Hindlimb muscle (tissue), 1 donor: ENCODE data around the gene GAGE10. TPM values are rescaled to one million over a fixed set of nuclear protein-coding genes. Genes with fewer than 3 reads are reported as not detected.
A peak's percentile ranks its signal among the peaks of the same experiment; 100 is the strongest.

Experiments
- DNase-seq: peaks from one replicate; pipeline ENCODE4 v3.0.0-alpha.2; 2013
- polyA plus RNA-seq: library from polyadenylated mRNA; unstranded; fragments of 120-200 nt; gene quantifications from one replicate; pipeline ENCODE4 v1.2.1, GENCODE V29; 2013; ENCODE audit not compliant: insufficient read length

GAGE10 gene
- polyA plus RNA-seq = not detected

DNA sequence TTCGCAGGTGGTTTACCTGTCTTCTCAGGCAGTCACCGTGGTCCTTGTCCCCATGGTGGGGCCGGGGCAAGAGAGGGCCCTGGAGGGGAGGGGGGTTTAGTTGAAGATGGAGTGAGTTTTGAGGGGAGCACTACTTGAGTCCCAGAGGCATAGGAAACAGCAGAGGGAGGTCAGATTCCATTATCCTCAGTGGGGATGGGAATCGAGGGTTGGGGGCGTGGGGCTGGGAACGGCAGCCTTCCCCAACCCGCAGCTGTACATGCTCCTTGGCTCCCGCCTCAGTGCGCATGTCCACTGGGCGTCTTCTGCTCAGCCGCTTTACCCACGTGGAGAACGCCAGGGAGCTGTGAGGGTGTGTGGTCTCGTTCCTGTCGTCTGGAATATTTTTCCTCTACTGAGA is at the start of gene GAGE10:
TSS of gene GAGE10 (plus strand) at position 301 of the 400 bp plus-strand sequence. CDS start 1,214 bp downstream, outside the sequence.
- DNase-seq = no peak

GRCh38 chrX:49254639-49255038 is 48.8 kb upstream of the GAGE10 start:
- DNase-seq = no peak

DNA sequence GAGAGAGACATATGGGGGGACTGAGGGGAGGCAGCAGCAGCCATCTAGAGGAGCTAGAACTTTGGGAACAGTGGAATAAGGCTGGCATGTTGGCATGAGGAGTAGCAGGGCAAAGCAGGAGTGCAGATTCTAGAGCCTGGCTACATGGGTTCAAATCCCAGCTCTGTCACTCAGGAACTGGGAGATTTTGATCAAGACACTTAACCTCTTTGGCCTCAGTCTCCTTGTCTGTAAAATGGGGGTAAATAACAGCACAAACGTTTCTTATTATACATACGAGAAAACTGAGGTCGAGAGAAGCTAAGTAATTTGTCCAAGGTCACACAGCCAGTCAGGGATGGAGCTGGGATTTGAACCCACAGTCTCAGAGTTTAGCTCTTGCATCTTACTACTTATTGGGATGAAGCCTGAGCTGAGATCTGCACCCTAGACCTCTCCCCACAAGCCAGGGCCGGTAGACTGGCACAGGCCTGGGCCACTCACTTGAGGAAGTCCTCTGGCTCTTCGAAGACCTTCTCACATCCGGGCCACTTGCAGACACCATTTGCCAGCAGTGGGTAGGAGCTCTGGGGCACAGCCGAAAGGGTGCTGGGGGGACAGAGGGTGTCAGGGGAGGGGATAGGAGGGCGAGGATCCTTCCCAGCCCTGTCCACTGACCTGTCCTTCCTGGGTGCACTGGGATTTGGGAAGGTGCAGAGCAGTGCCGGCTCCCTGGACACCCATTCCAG is 47.0 kb upstream of the GAGE10 start:
- DNase-seq = no peak

DNA sequence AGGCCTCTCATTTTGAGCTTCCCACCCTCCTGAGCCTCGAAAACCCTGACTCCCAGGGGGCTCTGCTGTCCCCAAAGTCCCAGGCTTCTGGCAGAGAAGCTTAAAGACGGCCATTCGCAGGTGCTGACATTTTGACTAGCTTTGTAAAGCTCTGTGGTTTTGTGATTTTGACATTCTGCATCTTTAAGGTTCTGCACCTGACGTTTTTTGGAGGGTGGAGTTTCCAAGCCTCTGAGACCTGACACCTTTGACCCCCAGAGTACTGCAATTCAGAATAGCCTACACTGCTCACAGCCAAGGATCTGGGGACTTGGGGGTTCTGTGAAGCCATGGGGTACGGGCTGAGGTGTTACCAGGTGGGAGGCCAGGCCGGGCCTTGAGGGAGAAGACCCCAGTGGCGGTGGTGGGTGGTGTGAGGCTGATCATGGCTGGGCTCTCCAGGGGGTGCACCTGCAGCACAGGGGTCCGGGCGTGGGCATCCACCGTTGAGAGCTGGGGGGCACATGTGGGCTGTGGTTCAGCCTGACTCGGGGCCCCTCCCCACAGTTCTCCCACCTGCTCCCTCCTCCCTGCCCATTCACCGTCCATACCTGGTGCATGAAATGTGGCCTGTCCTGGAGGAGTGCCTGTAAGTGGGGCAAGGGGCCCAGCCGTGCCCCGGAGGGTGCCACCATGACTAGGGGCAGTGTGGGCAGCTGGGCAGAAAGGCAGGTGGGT is 46.2 kb upstream of the GAGE10 start:
- DNase-seq = no peak

DNA sequence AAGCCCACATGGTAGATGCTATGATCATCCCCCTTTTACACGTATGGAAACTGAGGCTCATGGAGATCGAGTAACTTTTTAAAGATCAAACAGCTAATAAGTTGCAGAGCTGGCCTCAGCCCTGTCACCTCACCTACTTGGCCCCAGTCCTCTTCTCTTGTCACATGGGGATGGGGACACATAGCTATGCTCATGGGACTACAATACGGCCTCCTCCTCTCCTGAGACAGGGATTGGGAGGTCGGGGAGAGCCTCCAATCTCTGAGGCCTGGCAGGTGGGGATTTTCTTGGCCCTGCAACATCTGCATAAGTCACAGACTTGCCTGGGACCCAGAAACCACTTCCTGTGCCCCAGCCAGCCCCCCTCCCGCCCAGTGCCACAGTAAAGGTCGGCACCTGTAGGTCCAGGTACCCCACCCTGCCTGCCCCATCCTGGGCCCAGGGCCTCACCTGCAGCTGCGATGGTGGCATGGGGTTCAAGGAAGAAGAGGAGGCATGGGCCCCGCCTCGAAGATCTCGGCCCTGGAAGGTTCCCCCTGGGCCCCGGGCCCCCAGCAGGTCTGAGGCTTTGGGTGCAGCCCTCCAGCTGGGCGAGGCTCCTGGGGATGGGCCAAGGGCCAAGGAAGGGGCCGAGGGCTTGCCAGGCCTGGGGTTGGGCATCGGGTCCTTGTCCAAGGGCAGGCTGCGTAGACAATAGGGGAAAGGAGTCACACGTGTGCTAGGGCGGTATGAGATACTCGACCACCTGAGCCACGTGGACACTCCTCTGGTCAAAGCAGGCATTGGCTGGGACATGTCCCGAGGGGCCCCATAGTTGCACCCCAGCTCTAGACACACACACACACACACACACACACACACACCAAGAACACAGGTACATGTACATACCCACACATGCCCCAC is 45.3 kb upstream of the GAGE10 start:
- DNase-seq = no peak

DNA sequence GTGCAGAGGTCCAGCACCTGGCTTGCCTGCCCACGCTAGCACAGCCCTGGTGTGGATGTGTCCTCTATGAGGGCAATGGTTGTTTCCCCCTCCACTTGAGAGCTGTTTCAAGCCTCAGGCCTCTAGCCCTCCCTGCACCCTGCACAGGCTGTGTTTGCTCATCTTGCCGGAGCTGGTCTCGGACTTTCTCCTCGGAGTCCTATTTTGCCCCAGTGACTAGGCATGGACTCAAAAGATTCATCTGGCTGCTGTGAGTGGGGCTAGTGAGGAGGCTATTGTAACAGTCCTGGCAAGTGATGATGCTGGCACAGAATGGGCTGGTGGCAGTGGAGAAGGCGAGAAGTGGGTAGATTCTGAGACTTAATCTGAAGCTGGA is 44.7 kb upstream of the GAGE10 start:
- DNase-seq = no peak

GRCh38 chrX:49260221-49260985 is 43.0 kb upstream of the GAGE10 start:
- DNase-seq = no peak

GRCh38 chrX:49262603-49263002 is 40.8 kb upstream of the GAGE10 start:
- no peak for DNase-seq

DNA sequence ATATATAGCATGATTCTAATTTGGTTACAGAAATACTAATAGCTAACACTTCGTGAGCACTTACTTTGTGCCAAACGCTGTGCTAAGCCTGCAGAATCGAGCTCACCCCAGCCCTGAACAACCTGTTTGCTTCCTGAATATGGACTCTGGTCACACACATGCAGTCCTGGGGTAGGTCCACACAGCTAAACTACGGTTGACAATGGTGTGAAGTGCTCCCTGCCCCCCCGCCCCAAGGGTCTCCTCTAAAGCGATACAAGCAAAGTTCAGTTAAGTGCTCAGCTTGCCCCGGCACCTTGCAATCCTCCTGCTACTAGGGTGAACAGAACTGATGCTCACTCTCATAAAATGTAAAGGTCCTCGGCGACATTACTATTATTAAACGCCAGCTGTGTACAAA is 39.8 kb upstream of the GAGE10 start:
- no peak for DNase-seq

- no peak for DNase-seq
Measured at GRCh38 chrX:49264460-49264859, 39.0 kb upstream of the GAGE10 start, which contains the start of gene FOXP3. FOXP3 (minus strand) TSS chrX:49264710; CDS start chrX:49258505, 6,205 bp downstream.

DNA sequence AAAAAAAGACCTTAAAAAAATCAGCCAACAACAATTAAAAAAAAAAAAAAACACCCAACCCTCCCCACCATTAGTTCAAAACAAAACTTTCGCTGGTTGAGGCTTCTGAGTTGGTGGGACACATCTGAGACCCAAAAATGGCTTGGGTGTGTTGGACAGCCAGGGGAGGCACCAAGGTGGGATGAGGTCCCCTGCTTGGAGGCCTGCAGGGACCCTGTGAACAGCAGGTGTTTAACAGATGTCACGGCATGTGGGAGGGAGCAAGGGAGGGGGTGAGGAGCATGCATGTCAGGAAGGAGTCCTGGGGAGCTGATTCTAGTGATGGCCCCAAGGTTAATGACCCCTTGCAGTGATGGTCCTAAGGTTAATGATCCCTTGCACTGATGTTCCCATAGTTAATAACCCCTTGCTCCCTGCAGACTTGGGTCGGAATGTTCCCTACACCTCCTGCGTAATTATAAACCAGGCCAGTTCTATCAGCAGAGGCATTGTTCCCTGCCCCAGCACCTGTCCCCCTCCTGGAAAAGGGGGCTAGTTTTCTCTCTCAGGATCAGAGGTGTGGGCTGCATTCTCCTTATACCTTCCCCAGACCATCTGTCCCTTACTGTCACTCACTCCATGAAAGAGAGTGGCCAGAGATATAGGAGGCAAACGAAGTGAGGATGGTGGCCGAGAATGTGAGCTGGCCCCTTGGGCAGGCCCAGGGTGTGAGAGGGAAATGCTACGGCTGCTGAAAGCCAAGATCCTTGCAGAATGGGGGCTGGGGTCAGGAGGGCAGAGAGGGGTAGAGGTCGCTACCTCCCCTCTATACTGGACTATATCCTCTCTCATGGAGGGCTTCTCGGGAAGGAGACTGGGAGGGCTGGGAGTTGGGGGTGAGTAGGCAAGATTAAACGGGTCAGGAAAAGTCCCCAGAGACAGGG is 36.7 kb upstream of the GAGE10 start:
- DNase-seq = no peak

GRCh38 chrX:49268702-49269009 is 34.8 kb upstream of the GAGE10 start:
- no peak for DNase-seq

- peak; percentile 95 for DNase-seq
Measured at GRCh38 chrX:49269010-49269766, 34.3 kb upstream of the GAGE10 start.

DNA sequence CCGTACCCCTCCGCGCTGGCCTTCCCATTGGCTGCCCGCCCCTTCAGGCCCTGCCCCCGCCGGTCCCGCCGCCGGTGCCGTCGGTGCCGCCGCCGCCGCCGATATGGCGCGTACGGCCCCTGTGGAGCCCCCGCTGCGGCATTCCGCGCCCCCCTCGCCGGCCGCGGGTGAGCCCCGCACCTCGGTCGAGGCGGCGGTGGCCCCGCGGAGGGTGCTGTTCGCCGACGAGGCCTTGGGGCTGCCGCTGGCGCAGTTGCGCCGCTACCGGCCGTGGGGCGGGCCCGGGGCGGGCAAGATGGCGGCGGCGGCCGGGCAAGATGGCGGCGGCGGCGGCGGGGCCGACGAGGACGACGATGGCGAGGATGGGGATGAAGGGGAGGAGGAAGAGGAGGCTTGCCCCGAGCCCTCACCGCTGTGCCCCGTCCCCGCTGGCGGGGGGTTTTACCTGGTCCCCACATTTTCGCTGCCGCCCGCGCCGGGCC is 33.6 kb upstream of the GAGE10 start, which contains the start of gene PPP1R3F:
TSS of gene PPP1R3F (plus strand) at position 27 of the 482 bp plus-strand sequence. CDS start at position 104, 77 bp downstream.
- DNase-seq = no peak

DNA sequence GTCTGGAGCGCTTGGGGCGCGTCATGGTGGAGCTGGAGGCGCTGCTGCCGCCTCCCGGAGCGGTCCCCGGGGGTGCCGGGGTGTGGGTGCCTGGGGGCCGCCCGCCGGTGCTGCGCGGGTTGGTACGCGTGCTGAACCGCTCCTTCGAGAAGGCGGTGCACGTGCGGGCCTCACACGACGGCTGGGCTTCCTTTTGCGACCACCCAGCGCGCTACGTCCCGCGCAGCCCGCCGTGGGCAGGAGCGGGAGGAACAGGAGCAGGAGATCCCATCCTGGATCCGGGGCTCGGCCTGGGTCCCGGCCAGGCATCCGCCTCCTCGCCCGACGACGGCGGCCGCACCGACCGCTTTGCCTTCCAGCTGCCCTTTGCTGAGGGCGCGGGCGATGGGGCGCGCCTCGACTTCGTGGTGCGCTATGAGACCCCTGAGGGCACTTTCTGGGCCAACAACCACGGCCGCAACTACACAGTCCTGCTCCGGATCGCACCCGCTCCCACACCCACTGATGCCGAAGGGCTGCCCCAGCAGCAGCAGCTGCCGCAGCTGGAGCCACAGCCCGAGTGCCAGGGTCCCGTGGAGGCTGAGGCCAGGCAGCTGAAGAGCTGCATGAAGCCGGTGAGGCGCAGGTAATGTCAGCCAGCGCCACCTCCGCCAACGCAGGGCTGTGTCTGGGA is 33.1 kb upstream of the GAGE10 start:
- no peak for DNase-seq

- no peak for DNase-seq
Measured at GRCh38 chrX:49271341-49271740, 32.1 kb upstream of the GAGE10 start.

DNA sequence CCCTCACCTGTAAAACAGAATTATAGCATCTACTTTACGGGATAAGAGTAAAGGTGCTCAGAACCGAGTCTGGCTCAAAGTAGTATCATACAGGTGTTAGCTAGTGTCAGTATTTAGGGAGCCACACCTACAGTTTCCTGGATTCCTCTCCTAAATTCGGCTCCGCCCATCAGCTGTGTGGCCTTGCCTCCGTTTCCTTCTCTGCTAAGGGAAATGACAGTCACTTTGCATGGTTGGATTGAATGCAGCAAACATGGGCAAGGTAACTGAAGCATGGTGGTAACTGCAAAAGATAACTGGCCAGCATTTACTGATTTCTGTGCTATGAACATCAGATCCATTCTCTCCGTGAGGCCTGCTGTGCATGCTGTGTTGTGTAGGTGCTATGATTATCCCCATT is 31.0 kb upstream of the GAGE10 start:
- DNase-seq = no peak

- DNase-seq = no peak
Measured at GRCh38 chrX:49273181-49273727, 30.2 kb upstream of the GAGE10 start.

- DNase-seq = no peak
Measured at GRCh38 chrX:49276207-49276606, 27.2 kb upstream of the GAGE10 start.
